Endothelial cell of umbilical vein (primary cell): ENCODE measurements around the gene OTULIN.

Experiments
- CTCF ChIP-seq, 2 donors: IDR thresholded peaks; 1 replicate in 1 of 2; 2 replicates in 1 of 2; pipeline ENCODE4 v1.5.1; 2011; ENCODE audit warnings: low read length in 2 of 2, mild to moderate bottlenecking in 2 of 2, moderate library complexity in 2 of 2, control low read depth in 1 of 2, inconsistent platforms in 1 of 2, low read depth in 1 of 2; ENCODE audit not compliant: insufficient read depth in 1 of 2; ENCODE audit errors: extremely low read depth in 1 of 2
- EZH2 ChIP-seq: IDR thresholded peaks from 2 replicates; pipeline ENCODE4 v1.6.1; 2012; ENCODE audit warnings: borderline replicate concordance, low read depth, mild to moderate bottlenecking, moderate library complexity, low read length, inconsistent platforms; ENCODE audit not compliant: severe bottlenecking
- POLR2AphosphoS5 ChIP-seq: IDR thresholded peaks from 2 replicates; pipeline ENCODE4 v1.6.1; 2012; ENCODE audit warnings: low read depth, mild to moderate bottlenecking, control low read depth, low read length, moderate library complexity; ENCODE audit not compliant: insufficient read depth

- TF ChIP-seq CTCF (IDR thresholded peaks at IDR 0.05; ENCODE audit: extremely low read depth in 1 of 2, insufficient read depth in 1 of 2, low read depth in 1 of 2, low read length in 2 of 2) (no peak), POLR2AphosphoS5 (no peak), EZH2 (no peak)
Measured at GRCh38 chr5:14723701-14724132, 59.2 kb downstream of the OTULIN start.
